ENCODE results near the gene PMP22.

PMP22 gene

DNA sequence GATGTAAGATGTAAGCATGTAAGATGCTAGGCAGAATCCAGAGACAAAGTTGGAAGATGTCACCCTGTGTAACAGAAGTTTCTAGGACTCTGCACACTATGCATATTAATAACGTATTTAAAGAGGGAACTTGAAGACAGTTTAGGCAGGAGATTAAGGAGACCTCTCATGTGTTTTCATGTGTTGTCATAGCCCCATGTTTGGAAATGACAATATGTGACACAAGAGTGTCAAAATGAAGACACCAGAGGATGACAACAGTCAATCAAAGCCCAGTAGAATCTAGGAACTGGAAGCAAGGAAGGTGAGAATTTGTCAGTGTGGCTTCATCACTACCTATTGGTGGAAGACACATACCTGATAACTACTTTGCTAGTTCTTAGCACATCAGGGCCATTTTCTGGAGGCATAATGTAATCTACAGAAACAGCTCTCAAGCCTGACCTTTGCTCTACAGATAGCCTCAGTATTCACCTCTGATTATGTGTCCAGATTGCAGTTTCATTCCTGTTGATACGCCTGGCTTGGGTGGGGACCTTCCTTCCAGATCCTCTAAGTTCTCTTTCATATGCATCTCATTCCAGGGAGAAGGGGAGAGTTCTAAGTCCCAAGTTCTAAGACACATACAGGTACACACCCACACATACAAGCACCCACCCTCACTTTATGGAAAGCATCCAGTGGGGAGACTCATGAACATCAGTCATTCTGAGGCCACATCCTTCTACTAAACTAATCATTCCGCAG lies 26.3 kb downstream of the PMP22 start:
- no peak for DNase-seq (ENCODE audit: extremely low read depth, insufficient read length)
- no peak overlapping the region for H3K4me3 ChIP-seq (replicated peaks; ENCODE audit: low read depth, low read length)
- no peaks in the 10 kb centered on the region for H3K36me3 ChIP-seq (ENCODE audit: control insufficient read depth, insufficient read depth, low read length)
- no peaks in the 10 kb centered on the region for H3K27me3 ChIP-seq (replicated peaks; ENCODE audit: control insufficient read depth, insufficient read depth, low read length)
- TF ChIP-seq, protein P1, sequence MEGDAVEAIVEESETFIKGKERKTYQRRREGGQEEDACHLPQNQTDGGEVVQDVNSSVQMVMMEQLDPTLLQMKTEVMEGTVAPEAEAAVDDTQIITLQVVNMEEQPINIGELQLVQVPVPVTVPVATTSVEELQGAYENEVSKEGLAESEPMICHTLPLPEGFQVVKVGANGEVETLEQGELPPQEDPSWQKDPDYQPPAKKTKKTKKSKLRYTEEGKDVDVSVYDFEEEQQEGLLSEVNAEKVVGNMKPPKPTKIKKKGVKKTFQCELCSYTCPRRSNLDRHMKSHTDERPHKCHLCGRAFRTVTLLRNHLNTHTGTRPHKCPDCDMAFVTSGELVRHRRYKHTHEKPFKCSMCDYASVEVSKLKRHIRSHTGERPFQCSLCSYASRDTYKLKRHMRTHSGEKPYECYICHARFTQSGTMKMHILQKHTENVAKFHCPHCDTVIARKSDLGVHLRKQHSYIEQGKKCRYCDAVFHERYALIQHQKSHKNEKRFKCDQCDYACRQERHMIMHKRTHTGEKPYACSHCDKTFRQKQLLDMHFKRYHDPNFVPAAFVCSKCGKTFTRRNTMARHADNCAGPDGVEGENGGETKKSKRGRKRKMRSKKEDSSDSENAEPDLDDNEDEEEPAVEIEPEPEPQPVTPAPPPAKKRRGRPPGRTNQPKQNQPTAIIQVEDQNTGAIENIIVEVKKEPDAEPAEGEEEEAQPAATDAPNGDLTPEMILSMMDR (IDR thresholded peaks at IDR 0.05; ENCODE audit: insufficient read depth, low read length, poor library complexity, severe bottlenecking), result no peak

GRCh38 chr17:15238057-15238456 lies 27.1 kb downstream of the PMP22 start:
- Histone ChIP-seq H3K4me3 (replicated peaks; ENCODE audit: low read depth, low read length) (no peak overlapping the region), H3K27me3 (replicated peaks; ENCODE audit: control insufficient read depth, insufficient read depth, low read length) (no peaks in the 10 kb centered on the region), H3K36me3 (ENCODE audit: control insufficient read depth, insufficient read depth, low read length) (no peaks in the 10 kb centered on the region)
- no peak for DNase-seq (ENCODE audit: extremely low read depth, insufficient read length)
- TF ChIP-seq, protein P1 (IDR thresholded peaks at IDR 0.05; ENCODE audit: insufficient read depth, low read length, poor library complexity, severe bottlenecking), result no peak

- Histone ChIP-seq H3K4me3 (replicated peaks; ENCODE audit: low read depth, low read length) (no peak overlapping the region), H3K36me3 (ENCODE audit: control insufficient read depth, insufficient read depth, low read length) (no peaks in the 10 kb centered on the region), H3K27me3 (replicated peaks; ENCODE audit: control insufficient read depth, insufficient read depth, low read length) (no peaks in the 10 kb centered on the region)
- no peak for DNase-seq (ENCODE audit: extremely low read depth, insufficient read length)
- TF ChIP-seq, protein P1 (IDR thresholded peaks at IDR 0.05; ENCODE audit: insufficient read depth, low read length, poor library complexity, severe bottlenecking), result no peak
Measured at GRCh38 chr17:15237106-15237425, 28.1 kb downstream of the PMP22 start.

DNA sequence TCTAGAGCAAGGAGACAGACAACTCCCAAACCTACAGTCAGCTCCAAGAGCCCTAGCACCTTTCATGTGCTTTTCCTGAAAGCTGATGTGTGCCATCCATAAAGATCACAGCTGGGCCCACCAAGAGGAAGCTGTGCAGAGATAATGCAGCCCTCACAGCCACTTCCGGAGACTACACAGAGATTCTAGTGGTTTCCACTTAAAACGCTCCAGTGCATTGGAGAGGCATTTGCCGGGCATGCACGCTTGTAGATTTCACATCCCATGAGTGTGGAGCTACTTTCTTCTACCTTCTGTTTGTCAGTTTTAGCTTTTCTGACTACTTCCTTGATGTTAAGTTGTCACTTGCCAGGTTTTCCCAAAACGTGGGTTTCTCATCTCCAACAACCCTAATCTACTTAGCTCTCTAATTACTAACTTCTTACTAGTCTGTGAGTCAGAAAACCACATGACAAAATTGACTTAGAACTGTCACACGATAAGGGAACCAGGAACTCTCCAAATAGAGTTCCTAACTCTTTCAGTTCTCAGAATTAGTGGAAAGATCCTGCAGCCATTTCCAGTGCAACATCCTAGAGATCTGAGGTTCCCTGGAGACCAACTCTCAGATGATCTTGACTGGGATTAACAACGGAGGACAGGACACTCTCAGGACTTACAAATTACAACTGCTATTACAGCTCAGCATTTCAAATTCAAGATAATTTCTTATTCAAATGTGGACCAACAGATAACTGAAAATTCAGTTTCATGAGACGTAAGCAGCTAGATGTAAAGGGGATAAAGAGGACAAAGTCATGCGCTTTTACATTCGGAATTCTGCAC lies 28.6 kb downstream of the PMP22 start:
- DNase-seq (ENCODE audit: extremely low read depth, insufficient read length), result no peak
- Histone ChIP-seq H3K27me3 (replicated peaks; ENCODE audit: control insufficient read depth, insufficient read depth, low read length) (no peaks in the 10 kb centered on the region), H3K36me3 (ENCODE audit: control insufficient read depth, insufficient read depth, low read length) (no peaks in the 10 kb centered on the region), H3K4me3 (replicated peaks; ENCODE audit: low read depth, low read length) (no peak overlapping the region)
- TF ChIP-seq, protein P1 (IDR thresholded peaks at IDR 0.05; ENCODE audit: insufficient read depth, low read length, poor library complexity, severe bottlenecking), result no peak

- Histone ChIP-seq H3K27me3 (replicated peaks; ENCODE audit: control insufficient read depth, insufficient read depth, low read length) (no peaks in the 10 kb centered on the region), H3K36me3 (ENCODE audit: control insufficient read depth, insufficient read depth, low read length) (no peaks in the 10 kb centered on the region), H3K4me3 (replicated peaks; ENCODE audit: low read depth, low read length) (no peak overlapping the region)
- TF ChIP-seq, protein P1 (IDR thresholded peaks at IDR 0.05; ENCODE audit: insufficient read depth, low read length, poor library complexity, severe bottlenecking), result no peak
- DNase-seq (ENCODE audit: extremely low read depth, insufficient read length), result no peak
Measured at GRCh38 chr17:15233971-15234370, 31.2 kb downstream of the PMP22 start.

All from GM06990 (cell line).